GM12878 (cell line): Measurements from ENCODE around the gene CCDC182. TPM values are rescaled to one million over a fixed set of nuclear protein-coding genes. Genes with fewer than 3 reads are reported as not detected.
A peak's percentile ranks its signal among the peaks of the same experiment; 100 is the strongest.

Source experiments
- ATAC-seq: fragments of 200-7000 bp; cut with Tn5 transposase; 3 replicates; pipeline ENCODE4 v1.9.1; 2020; ENCODE audit warnings: mild to moderate bottlenecking, moderate library complexity
- BruUV-seq: library from RNA; stranded (reverse); fragments of 400-500 nt; replicated peaks from 2 replicates; lab custom pipeline; 2021; lab: Mats Ljungman, UMichigan
- CTCF ChIA-PET: fragments of 300-600 bp; sonication (Branson Sonifier 250); formaldehyde crosslinking; extraction: SDS; loops from one replicate; lab custom pipeline; 2021; ENCODE audit warnings: inconsistent platforms; lab: Yijun Ruan, JAX
- POLR2A ChIA-PET: fragments of 350-600 bp; formaldehyde crosslinking; extraction: SDS; loops from one replicate; lab custom pipeline; 2021; ENCODE audit warnings: inconsistent platforms; lab: Charles Lee
- RAD21 ChIA-PET: fragments of 300-600 bp; sonication (Branson Sonifier 250); formaldehyde crosslinking; loops from one replicate; lab custom pipeline; 2023; ENCODE audit warnings: antibody characterized with exemption; ENCODE audit not compliant: unreplicated experiment; lab: Charles Lee
- SMC1A ChIA-PET: fragments of 300-600 bp; sonication (Branson Sonifier 250); formaldehyde crosslinking; loops from one replicate; lab custom pipeline; 2023; ENCODE audit not compliant: unreplicated experiment, uncharacterized antibody; lab: Charles Lee
- DNase-seq: peaks from one replicate; pipeline ENCODE4 v3.0.0-alpha.2; 2011; ENCODE audit warnings: low read depth, low spot score
- FAIRE-seq: peaks from 3 replicates; lab custom pipeline; 2011; peaks lifted over from hg19 to GRCh38; lab: Jason Lieb, UNC
- H2AFZ ChIP-seq: 2 replicates; pipeline ENCODE4 v1.6.0; 2011; ENCODE audit warnings: low read depth, low read length, control low read depth; ENCODE audit not compliant: control insufficient read depth
- H3K27ac ChIP-seq: 2 replicates; pipeline ENCODE4 v1.5.1; 2011; ENCODE audit warnings: control low read depth; ENCODE audit not compliant: control insufficient read depth, insufficient read depth
- H3K27me3 ChIP-seq, 2 experiments: replicated peaks in 1 of 2; 2 replicates each; pipeline versions ENCODE4 v1.6.0 to v1.6.1; 2011; ENCODE audit warnings: low read length in 1 of 2; ENCODE audit not compliant: control insufficient read depth in 2 of 2, insufficient read depth in 2 of 2
- H3K36me3 ChIP-seq, 2 experiments: 2 replicates each; pipeline ENCODE4 v1.5.1; 2011; ENCODE audit warnings: low read length in 1 of 2; ENCODE audit not compliant: control insufficient read depth in 2 of 2, insufficient read depth in 2 of 2
- H3K4me1 ChIP-seq: 2 replicates; pipeline ENCODE4 v1.6.1; 2011; ENCODE audit warnings: mild to moderate bottlenecking, low read length, moderate library complexity, mixed read lengths; ENCODE audit not compliant: control insufficient read depth, insufficient read depth
- H3K4me2 ChIP-seq: 2 replicates; pipeline ENCODE4 v1.6.0; 2011; ENCODE audit warnings: control low read depth; ENCODE audit not compliant: control insufficient read depth, insufficient read depth
- H3K4me3 ChIP-seq: fragments of 200-600 bp; sonication (generic); 2 replicates; pipeline ENCODE4 v1.5.1; 2016
- H3K79me2 ChIP-seq: 2 replicates; pipeline ENCODE4 v1.6.0; 2011; ENCODE audit warnings: low read length; ENCODE audit not compliant: control insufficient read depth, insufficient read depth
- H3K9ac ChIP-seq: 2 replicates; pipeline ENCODE4 v1.8.0; 2011; ENCODE audit warnings: low read length, control low read depth, mixed read lengths; ENCODE audit not compliant: control insufficient read depth, insufficient read depth
- H3K9me3 ChIP-seq: replicated peaks from 3 replicates; pipeline ENCODE4 v1.5.1; 2011; ENCODE audit warnings: mild to moderate bottlenecking, low read length; ENCODE audit not compliant: control insufficient read depth, insufficient read depth
- H4K20me1 ChIP-seq: 2 replicates; pipeline ENCODE4 v1.6.0; 2011; ENCODE audit not compliant: control insufficient read depth, insufficient read depth
- ATF7 ChIP-seq: fragments of 450-650 bp; IDR thresholded peaks from 2 replicates; pipeline ENCODE4 v1.6.1; 2016; ENCODE audit warnings: low read depth, mild to moderate bottlenecking
- CREM ChIP-seq: IDR thresholded peaks from 2 replicates; pipeline ENCODE4 v1.6.1; 2014; ENCODE audit warnings: antibody characterized with exemption, low read depth
- HCFC1 ChIP-seq: fragments of 150-350 bp; IDR thresholded peaks from 2 replicates; pipeline ENCODE4 v1.6.1; 2014; ENCODE audit warnings: low read length
- IKZF1 ChIP-seq: fragments of 450-650 bp; conservative IDR thresholded peaks from 2 replicates; pipeline ENCODE4 v1.6.1; 2017; ENCODE audit warnings: antibody characterized with exemption, mild to moderate bottlenecking
- NR2C1 ChIP-seq: fragments of 450-650 bp; IDR thresholded peaks from 2 replicates; pipeline ENCODE4 v1.6.1; 2017; ENCODE audit warnings: antibody characterized with exemption, mild to moderate bottlenecking, moderate library complexity
- POLR2A ChIP-seq: IDR thresholded peaks from 2 replicates; pipeline ENCODE4 v1.6.1; 2011; ENCODE audit warnings: low read depth, mild to moderate bottlenecking, low read length
- SRF ChIP-seq, 2 experiments: IDR thresholded peaks; 2 replicates each; pipeline ENCODE4 v1.6.1; 2011; ENCODE audit warnings: low read depth in 2 of 2, low read length in 2 of 2, mild to moderate bottlenecking in 1 of 2, moderate library complexity in 1 of 2
- TCF3 ChIP-seq: IDR thresholded peaks from 2 replicates; pipeline ENCODE4 v1.6.1; 2012; ENCODE audit warnings: low read depth, mild to moderate bottlenecking, low read length, borderline replicate concordance; ENCODE audit not compliant: insufficient read depth
- ZBED1 ChIP-seq: IDR thresholded peaks from 2 replicates; pipeline ENCODE4 v1.6.1; 2016; ENCODE audit warnings: borderline replicate concordance
- WGBS: methylation state at CpG from one replicate; pipeline ENCODE4 v1.1.6; 2016; ENCODE audit warnings: low lambda C conversion rate; ENCODE audit not compliant: insufficient replicate concordance, insufficient coverage; ENCODE audit errors: missing lambda C conversion rate; 5-methylcytosine and 5-hydroxymethylcytosine counted together
- in situ Hi-C: fragments of 300-500 bp; cut with MboI; formaldehyde crosslinking; loops from 9 replicates; pipeline ENCODE4 v1.14.3; 2018; ENCODE audit warnings: mixed read lengths
- intact Hi-C: fragments of 100-400 bp; cut with micrococcal nuclease; formaldehyde crosslinking; loops from one replicate; pipeline ENCODE4 v1.14.2; 2022; ENCODE audit not compliant: unreplicated experiment
- polyA plus RNA-seq, 11 experiments: library from polyadenylated mRNA; depleted of rRNA in 4 of 11; unstranded in 6 of 11; stranded (reverse) in 5 of 11; fragments of >200 nt; fragmentation: Nextera tagmentation in 4 of 11; fragmentation: Illumina TruSeq in 1 of 11; extraction: Ambion mirVana in 4 of 11; extraction: Trizol in 1 of 11; gene quantifications; 1 replicate in 1 of 11; 2 replicates in 10 of 11; pipeline versions ENCODE4 v1.2.1 to v1.2.3, GENCODE V29; 2011 to 2016; ENCODE audit warnings: inconsistent platforms in 2 of 11, missing spikeins in 2 of 11, low read depth in 1 of 11
- total RNA-seq, 4 experiments: library from RNA; depleted of rRNA in 3 of 4; stranded (reverse); fragments of >200 nt in 3 of 4; fragmentation: Illumina TruSeq in 1 of 4; extraction: Trizol in 1 of 4; gene quantifications; 2 replicates each; pipeline versions ENCODE4 v1.2.1 to v1.2.3, GENCODE V29; 2013 to 2021
- TF ChIP-seq, protein P1 (sequence below): IDR thresholded peaks from 2 replicates; pipeline ENCODE4 v1.6.1; 2011; ENCODE audit warnings: mild to moderate bottlenecking, low read depth, low read length, moderate library complexity; ENCODE audit not compliant: insufficient replicate concordance
- TF ChIP-seq, protein P2 (sequence below): IDR thresholded peaks from 2 replicates; pipeline ENCODE4 v1.6.1; 2011; ENCODE audit warnings: borderline replicate concordance, low read depth, mild to moderate bottlenecking, moderate library complexity, low read length; ENCODE audit not compliant: insufficient read depth, poor library complexity, severe bottlenecking
- TF ChIP-seq, protein P3 (sequence below): IDR thresholded peaks from 2 replicates; pipeline ENCODE4 v1.6.1; 2012; ENCODE audit warnings: low read length, inconsistent platforms

The CCDC182 gene
- total and polyA plus RNA-seq, 10 of the 15 experiments (the other 5 are each of a cell fraction or from before 2014, with no cell fraction given): not detected

DNA sequence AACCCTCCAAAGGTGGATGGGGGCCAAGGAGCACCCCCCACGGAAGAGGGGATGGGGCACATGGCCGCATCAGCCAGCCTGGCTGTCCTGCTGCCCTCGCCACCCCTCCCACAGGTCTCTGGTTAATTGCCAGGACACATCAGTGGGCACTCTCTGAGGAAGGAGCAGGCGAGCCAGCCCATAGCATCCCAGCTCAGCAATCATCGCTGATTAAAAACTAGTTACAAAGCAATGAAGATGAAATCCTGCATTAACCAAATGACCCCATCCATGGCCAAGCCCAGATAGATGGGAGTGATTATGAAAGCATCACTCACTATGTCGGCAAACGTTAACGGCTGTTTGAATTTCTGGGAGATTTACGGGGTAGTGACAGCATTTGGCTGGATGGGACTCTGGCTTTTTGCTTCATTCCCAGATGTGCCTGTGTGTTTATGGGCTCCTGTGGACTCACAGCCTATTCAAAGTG is 45.3 kb downstream of the CCDC182 start:
- Histone ChIP-seq H3K27ac (no peak overlapping the region), H3K36me3 (no peaks in the 10 kb centered on the region), H4K20me1 (no peaks in the 10 kb centered on the region), H3K79me2 (no peaks in the 10 kb centered on the region), H3K27me3 (no peaks in the 10 kb centered on the region), H3K4me3 (no peak overlapping the region), H3K4me2 (no peak overlapping the region), H3K9me3 (no peaks in the 10 kb centered on the region; the same call in 2 of the 3 replicates), H3K4me1 (peaks cover 11% of the 10 kb centered on the region), H2AFZ (no peak overlapping the region), H3K9ac (no peak overlapping the region)
- RAD21 ChIA-PET: no interaction called here
- POLR2A ChIA-PET: no interaction called here
- 73% methylated on average over 9 of the region's 9 CpGs for WGBS
- DNase-seq (no peak), FAIRE-seq (no peak), ATAC-seq (no peak)
- in situ Hi-C loops: no loop called here
- intact Hi-C loops: no loop called here
- no peak for TF ChIP-seq ZBED1
- CTCF ChIA-PET: interaction anchor here (0.8 to 1.4 kb wide), 2 partner anchors 28 to 456 kb away, joined by 3 read pairs; no protein-coding TSS in a partner anchor
- BruUV-seq: no TSS peak
- SMC1A ChIA-PET: interaction anchor here (1.1 kb wide), 1 partner anchor 28 kb away, joined by 3 read pairs; no protein-coding TSS in a partner anchor

DNA sequence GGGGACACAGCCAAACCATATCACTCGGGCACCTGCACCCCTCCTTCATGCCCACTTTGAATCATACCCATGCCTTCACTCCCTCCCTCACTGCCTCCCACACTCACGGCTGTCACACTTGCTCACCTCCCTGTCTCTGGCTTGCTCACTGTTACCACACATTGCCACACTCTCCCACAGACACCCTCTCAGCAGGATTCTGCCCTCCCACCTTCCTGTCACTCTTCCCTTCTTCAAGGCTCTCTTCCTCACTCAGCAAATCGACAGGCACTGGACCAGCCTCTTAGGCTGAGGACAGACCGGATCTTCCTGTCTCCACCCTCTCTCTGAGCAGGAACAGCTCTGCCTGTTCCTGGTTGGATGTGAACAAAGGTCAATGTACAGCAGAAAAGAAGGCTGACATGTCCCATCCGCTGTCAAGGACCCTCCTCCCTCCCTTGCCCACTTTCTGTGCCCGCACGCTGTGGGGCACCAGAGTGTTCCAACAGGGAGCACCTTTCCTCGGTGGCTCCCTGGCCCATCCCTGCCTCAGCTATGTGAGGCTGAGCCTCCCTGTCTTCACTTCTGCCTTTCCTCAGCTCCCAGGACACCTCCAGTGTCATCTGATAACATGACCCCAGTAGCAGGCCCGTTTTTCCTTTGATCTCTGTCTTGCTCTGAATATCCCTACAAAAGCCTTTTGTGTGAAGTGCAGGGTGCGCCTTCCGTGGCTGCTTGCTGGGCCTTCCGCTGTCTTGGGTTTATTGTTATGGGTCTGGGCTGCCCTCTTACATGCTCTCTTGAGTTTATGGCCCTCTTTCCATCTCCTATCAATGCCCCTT is 47.0 kb downstream of the CCDC182 start:
- ChIA-PET SMC1A (no interaction called here), RAD21 (interaction anchor here (0.5 kb wide), 1 partner anchor 931 kb away, joined by 3 read pairs; no protein-coding TSS in a partner anchor), POLR2A (no interaction called here), CTCF (interaction anchor here (0.6 to 1.3 kb wide), 2 partner anchors 48 to 576 kb away, joined by 3 read pairs; no protein-coding TSS in a partner anchor)
- 60% methylated on average over 12 of the region's 12 CpGs for WGBS
- intact Hi-C loops: no loop called here
- H3K4me1 ChIP-seq: peaks cover 11% of the 10 kb centered on the region
- H3K9ac ChIP-seq: no peak overlapping the region
- H3K4me3 ChIP-seq: no peak overlapping the region
- no peak for FAIRE-seq
- H3K9me3 ChIP-seq: no peaks in the 10 kb centered on the region; the same call in 2 of the 3 replicates
- in situ Hi-C loops: no loop called here
- peak; percentile 21; the same call in 1 of the 3 replicates for ATAC-seq
- no peaks in the 10 kb centered on the region for H3K36me3 ChIP-seq
- no peaks in the 10 kb centered on the region for H3K27me3 ChIP-seq
- no peak for DNase-seq
- H3K27ac ChIP-seq: no peak overlapping the region
- no peak overlapping the region for H2AFZ ChIP-seq
- no peaks in the 10 kb centered on the region for H4K20me1 ChIP-seq
- no peaks in the 10 kb centered on the region for H3K79me2 ChIP-seq
- BruUV-seq: no TSS peak
- H3K4me2 ChIP-seq: no peak overlapping the region
- TF ChIP-seq, protein P1, sequence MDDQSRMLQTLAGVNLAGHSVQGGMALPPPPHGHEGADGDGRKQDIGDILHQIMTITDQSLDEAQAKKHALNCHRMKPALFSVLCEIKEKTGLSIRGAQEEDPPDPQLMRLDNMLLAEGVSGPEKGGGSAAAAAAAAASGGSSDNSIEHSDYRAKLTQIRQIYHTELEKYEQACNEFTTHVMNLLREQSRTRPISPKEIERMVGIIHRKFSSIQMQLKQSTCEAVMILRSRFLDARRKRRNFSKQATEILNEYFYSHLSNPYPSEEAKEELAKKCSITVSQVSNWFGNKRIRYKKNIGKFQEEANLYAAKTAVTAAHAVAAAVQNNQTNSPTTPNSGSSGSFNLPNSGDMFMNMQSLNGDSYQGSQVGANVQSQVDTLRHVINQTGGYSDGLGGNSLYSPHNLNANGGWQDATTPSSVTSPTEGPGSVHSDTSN: peak; percentile 36
- TF ChIP-seq CREM (no peak), NR2C1 (no peak), HCFC1 (no peak), IKZF1 (0 out of 2 replicates have a peak, but pooled peaks have one; percentile 8), ATF7 (no peak), TCF3 (0 out of 2 replicates have a peak, but pooled peaks have one; percentile 29), SRF (IDR thresholded peaks at IDR 0.05; ENCODE audit: low read depth in 2 of 2, low read length in 2 of 2) (no peak), POLR2A (no peak)
- TF ChIP-seq, protein P2, sequence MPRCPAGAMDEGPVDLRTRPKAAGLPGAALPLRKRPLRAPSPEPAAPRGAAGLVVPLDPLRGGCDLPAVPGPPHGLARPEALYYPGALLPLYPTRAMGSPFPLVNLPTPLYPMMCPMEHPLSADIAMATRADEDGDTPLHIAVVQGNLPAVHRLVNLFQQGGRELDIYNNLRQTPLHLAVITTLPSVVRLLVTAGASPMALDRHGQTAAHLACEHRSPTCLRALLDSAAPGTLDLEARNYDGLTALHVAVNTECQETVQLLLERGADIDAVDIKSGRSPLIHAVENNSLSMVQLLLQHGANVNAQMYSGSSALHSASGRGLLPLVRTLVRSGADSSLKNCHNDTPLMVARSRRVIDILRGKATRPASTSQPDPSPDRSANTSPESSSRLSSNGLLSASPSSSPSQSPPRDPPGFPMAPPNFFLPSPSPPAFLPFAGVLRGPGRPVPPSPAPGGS: peak; percentile 72
- TF ChIP-seq, protein P3, sequence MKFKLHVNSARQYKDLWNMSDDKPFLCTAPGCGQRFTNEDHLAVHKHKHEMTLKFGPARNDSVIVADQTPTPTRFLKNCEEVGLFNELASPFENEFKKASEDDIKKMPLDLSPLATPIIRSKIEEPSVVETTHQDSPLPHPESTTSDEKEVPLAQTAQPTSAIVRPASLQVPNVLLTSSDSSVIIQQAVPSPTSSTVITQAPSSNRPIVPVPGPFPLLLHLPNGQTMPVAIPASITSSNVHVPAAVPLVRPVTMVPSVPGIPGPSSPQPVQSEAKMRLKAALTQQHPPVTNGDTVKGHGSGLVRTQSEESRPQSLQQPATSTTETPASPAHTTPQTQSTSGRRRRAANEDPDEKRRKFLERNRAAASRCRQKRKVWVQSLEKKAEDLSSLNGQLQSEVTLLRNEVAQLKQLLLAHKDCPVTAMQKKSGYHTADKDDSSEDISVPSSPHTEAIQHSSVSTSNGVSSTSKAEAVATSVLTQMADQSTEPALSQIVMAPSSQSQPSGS: no peak
